HG02763 (cell line): ENCODE measurements around the gene DFFB.
"Not testable (repeated sequence)": the region's sequence is repeated elsewhere in the genome, so short reads cannot be mapped to it uniquely, and the experiment has no call there.

ENCODE experiments used
- ATAC-seq: cut with Tn5 transposase; IDR thresholded peaks from one replicate; pipeline ENCODE4 v1.9.1; 2021; ENCODE audit warnings: mild to moderate bottlenecking, moderate library complexity; ENCODE audit not compliant: unreplicated experiment

The DFFB gene

DNA sequence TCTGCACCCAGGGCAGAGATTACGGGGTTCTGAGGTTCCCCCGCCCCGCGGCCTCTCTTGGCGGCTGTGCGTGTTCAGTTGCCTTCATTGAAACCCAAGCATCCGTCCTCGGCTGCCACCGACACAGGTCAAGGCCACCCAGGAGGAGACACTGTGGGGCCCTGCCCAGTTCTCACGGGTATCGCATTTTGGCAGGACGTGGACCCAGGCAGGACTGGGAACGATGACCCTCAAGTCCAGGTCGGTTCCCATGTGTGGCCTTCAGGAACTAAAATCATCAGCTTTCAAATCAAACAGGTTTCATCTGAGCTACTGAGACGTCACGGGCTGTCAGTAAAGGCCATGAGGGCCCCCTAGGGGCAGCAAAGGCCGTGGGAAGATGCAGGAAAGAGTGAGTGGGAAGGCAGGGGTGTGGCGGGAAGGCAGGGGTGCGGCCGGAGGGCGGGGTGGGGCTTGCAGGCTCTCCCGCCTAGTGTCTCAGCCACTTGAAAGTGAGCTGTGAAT lies 49.8 kb downstream of the DFFB start:
- no peak for ATAC-seq

DNA sequence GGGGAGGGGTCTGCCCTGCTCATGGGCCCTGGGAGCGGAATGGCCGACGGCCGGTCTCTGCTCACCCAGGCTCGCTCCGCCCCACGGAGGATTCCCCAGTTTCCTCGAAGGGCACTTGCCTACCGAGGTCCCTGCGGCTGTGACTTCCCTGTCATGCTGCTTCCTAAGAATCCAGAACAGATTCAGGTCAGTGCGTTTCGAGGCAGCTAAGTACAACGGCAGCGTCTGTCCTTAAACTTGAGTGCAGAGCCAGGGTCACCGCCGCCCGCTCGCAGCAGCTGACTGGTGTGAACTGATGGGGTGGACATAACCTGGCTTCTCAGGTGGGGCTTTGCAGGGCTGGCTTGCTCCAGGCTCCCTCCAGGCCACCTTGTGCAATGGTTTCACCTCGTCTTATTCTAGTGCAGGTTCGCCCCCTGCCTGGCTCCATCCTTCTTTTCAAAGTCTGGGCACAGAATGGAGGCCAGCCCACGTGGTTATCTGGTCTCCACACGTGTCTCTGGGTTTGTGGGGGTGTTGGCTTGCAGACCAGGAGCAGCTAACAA lies 50.4 kb downstream of the DFFB start:
- ATAC-seq = no peak

GRCh38 chr1:3908886-3909517 lies 51.7 kb downstream of the DFFB start:
- ATAC-seq = no peak

GRCh38 chr1:3909615-3910014 lies 52.3 kb downstream of the DFFB start:
- ATAC-seq = no peak

DNA sequence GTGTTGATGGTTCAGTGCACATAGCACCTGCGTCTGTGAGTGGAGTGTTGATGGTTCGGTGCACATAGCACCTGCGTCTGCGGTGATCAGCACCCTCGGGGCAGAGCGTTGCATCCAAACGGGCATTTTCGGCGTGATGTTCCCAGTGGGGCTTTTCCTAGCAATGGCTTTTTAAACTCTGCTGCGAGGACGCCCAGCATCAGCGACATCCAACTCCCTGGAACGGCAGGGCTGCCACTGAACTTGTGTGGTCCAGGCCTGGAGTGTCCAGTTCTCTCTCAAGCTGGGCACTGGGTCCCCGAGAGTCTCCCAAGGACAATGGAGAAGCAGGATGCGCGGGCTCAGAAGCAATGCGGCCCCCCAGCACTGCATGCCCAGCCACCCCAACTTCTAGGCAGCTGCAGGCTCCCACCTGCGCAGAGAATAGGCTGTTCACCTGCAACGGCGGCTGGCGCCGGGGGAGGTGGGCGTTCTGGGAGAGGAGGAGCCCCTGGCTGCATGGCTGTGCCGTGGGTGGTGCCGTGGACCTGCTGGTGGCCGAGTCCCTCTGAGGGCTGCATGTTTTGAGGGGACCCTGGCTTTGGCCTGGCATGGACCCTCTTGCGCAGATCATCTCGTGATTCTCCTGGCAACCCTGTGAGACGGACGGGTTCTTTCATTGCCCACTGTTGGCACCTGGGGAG lies 52.9 kb downstream of the DFFB start:
- ATAC-seq = no peak

GRCh38 chr1:3910857-3911845 lies 53.9 kb downstream of the DFFB start:
- ATAC-seq = no peak

- ATAC-seq = no peak
Measured at GRCh38 chr1:3911981-3912808, 54.9 kb downstream of the DFFB start.

DNA sequence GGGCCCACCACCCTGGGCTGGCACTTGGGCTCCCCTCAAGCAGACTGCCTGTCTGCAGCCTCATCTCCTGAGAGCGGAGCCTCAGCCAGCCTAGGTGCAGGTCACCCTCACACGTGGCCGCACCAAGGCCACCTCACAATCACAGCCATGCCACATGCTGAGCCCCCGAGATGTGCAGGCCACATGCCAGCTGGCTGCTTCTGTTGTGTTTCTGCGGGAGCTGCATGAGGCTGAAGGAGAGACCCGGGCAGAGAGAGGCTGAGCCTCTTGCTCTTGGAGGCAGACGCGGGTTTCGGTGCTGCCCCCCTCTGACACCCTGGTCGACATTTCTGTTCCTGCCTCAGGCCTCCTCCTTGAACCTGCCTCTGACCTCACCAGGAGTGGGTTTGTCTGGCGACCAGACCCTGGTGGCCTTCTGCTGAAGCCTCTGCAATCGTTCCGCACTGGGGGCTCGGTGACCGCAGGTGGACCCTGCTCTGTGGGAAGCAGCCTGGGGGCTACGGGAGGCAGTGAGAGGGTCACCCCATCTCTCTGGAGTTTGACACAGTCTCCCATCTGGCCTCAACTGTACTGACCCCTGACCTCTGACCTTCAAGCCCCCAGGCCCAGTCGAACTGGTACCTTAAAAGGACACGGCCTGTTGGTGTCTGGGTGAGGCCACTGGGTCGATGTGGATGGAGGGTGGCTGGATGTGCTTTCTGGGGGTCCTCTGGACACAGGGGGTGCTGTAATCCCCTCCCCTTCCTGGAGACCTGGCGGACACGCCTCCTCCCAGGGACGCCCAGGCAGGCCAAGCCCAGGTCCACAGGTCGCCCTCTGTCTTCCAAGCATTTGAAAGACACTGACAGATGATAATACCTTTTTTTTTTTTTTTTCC lies 55.8 kb downstream of the DFFB start:
- no peak for ATAC-seq

DNA sequence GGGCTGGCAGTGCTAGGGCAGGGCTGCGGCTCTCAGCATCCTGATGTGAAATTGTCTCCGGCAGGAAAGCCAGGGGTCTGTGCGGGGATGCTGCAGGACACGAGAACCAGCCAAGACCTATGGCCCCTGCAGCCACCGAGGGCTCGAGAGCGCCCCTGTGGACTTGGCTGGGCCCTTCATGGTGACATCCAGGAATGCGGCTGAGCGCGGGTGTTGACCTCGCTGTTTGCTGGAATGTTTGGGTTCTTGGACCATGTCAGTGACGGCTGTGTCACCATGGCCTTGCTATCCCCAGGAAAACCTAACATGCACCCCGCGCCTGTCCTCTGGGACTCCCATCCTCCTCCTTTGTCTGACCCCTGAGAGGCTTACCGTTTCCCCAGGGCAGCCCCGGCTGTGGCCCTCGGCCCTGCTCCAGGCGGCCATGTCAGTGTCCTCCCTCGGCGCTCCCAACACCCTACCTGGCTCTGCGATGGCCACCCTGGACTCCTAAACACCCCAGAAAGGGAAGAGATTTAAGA lies 57.1 kb downstream of the DFFB start:
- ATAC-seq = no peak

- no peak for ATAC-seq
Measured at GRCh38 chr1:3914911-3915310, 57.6 kb downstream of the DFFB start.

DNA sequence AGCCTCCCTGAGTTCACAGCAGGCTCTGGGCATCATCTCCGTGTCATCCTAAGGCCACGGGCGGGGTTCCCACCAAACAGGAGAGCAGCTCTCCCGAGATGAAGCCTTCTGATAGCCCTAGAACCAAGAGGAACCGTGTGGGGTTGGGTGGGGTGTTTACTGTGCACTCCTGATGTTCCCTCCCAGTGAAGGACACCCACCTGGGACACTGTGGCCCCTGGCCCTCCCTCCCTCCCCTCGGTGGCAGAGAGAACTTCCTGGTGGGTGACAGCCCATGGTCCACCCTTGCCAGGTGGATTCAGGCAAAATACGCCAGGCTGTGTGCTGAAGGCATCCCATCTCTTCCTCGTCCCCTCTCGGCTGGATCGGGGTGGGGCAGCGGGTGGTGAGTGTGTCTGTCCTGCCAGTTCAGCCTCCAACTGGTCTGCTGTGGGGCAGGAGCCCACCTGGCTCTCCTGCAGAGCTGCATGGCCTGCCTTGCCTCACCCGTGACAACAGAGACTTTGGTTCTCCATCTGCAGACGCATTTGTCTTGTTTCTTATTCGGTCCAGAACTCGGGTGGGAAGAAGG lies 58.4 kb downstream of the DFFB start:
- no peak for ATAC-seq

DNA sequence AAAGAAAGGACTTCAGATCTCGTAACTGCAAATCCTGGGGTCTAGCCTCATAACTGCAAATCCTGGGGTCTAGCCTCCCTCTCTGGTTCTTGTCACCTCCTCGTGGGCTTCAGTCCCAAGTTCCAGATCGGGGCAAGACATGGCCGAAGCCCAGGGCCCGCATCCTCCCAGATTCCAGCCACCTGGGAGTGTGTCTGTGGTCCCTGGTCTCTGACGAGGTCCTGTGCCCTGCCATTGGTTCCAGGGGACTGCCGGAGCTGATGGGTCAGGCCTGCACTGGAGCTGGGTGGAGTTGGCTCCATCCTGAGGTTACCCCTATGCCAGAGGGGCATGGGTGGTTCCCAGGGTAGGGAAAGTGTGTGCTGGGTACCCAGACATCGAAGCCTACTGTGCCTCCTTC lies 60.5 kb downstream of the DFFB start:
- no peak for ATAC-seq

GRCh38 chr1:3918359-3918758 lies 61.1 kb downstream of the DFFB start:
- not testable (repeated sequence) for ATAC-seq

GRCh38 chr1:3918966-3919611 lies 61.8 kb downstream of the DFFB start:
- ATAC-seq = no peak

DNA sequence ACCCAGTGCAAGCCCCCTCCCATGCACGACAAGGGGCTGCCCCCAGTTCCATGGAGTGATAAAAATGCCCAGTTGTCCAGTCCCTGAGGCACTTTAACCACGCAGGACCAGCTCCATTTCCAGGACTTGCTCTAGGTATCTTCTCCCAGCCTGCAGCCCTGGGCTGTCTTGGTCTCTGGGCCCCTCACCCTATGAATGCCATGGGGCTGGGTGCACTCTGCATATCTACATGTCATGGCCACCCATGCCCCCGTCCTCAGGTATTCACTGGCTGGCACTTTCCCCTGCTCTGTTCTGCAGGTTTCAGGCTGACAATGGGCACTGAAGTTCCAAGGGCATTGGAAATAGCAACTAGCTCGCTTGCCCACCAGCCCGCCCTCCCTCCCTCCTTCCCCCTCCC lies 62.4 kb downstream of the DFFB start:
- no peak for ATAC-seq

- ATAC-seq = no peak
Measured at GRCh38 chr1:3921765-3922164, 64.5 kb downstream of the DFFB start.

DNA sequence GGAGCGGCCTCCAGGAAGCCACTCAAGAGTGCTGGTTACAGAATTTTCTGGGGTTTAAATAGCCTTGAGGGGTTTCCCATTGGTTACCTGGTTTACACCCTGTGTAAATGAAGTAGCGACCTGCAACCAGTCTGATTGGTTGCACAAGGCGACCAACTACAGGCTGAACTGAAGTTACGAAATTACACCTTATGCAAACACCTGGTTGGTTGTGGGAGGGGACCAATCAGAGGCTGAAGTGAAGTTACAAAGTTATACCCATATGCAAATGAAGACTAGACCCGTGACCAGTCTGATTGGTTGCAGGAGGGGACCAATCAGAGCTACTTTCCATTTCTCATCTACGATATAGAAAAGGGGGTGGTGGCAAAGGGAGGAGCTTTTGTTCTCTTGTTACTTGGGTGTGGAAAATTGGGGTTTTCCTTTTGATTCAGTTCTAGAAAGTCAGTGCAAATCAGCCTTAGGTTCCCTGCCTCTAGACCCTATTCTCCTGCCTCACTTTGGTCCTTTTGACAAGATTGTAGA lies 65.0 kb downstream of the DFFB start:
- no peak for ATAC-seq

DNA sequence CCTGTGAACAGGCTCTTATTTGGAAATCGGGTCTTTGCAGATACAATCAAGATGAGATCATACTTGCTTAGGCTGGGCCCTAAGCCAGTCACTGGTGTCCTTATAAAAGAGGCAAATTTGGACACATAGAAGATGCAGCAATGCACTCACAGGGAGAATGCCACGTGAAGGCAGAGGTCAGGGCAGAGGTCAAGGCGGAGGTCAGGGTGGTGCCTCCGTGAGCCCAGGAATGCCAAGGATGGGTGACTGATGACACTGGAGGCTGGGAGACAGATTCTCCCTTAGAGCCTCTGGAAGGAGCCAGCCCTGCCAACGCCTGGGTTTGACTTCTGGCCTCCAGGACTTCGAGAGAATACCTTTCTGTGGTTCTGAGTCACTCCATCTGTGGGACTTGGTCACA lies 65.6 kb downstream of the DFFB start:
- ATAC-seq = no peak
